Measurements from ENCODE around the gene MCM9.

DNA sequence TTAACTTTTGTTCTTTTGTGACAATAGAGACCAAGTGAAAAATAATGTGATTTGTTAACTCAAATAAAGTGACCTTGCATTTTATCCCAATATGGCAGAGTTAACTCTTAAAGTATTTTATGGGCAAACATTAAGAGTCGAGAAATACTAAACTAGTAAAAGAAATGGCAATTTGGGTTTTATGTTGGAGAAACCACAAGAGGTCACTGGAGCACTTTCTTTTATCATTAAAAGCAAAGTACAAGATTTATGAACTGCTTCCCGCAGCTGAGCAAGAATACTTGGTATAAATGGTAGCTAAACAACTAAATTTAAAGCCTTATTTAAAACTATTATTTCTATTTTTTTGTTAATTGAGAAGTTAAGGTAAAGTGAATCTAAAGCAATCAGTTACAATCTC, 33.5 kb upstream of the MCM9 start:
- TF ChIP-seq, protein P1, sequence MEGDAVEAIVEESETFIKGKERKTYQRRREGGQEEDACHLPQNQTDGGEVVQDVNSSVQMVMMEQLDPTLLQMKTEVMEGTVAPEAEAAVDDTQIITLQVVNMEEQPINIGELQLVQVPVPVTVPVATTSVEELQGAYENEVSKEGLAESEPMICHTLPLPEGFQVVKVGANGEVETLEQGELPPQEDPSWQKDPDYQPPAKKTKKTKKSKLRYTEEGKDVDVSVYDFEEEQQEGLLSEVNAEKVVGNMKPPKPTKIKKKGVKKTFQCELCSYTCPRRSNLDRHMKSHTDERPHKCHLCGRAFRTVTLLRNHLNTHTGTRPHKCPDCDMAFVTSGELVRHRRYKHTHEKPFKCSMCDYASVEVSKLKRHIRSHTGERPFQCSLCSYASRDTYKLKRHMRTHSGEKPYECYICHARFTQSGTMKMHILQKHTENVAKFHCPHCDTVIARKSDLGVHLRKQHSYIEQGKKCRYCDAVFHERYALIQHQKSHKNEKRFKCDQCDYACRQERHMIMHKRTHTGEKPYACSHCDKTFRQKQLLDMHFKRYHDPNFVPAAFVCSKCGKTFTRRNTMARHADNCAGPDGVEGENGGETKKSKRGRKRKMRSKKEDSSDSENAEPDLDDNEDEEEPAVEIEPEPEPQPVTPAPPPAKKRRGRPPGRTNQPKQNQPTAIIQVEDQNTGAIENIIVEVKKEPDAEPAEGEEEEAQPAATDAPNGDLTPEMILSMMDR (IDR thresholded peaks at IDR 0.05; ENCODE audit: poor library complexity), result peak; percentile 73
- TF ChIP-seq EZH2 (IDR thresholded peaks at IDR 0.05; ENCODE audit: borderline replicate concordance) (no peak), EZH2phosphoT487 (IDR thresholded peaks at IDR 0.05; ENCODE audit: low read depth, severe bottlenecking, unreplicated experiment) (no peak)
